Measurements from ENCODE around the gene TOPBP1.

DNA sequence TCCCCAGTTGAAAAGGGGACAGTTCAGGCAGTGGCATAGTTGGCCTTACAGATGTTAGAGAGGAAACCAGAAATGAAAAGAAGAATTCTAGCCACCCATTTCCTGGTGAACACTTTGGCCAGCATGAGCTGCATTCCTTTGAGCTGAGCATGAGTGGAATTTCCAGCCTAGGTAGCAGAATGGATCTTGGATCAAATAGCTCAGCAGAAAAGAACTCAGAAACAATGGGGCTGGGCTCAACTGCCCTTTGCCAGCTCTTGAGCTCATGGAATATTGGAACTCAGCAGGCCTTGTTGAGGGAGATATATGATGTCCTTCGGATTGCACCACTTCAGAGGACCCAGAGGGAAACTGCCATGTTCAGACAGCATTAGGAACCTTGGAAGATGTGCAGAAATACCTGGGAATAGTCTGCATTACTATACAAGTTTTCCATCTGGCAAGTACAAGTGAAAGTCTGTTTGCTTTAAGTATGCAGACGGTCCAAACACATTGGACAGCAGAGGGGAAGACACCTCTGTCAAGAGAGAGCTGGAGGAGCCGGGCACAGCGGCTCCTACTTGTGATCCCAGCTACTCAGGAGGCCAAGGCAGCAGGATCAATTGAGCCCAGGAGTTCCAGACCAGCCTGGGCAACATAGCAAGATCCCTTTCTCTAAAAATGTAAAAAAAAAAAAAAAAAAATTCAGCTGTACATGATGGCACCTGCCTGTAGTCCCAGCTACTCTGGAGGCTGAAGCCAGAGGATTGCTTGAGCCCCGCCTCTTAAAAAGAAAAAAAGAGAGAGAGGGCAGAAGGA, 91.4 kb downstream of the TOPBP1 start:
- TF ChIP-seq, protein P1, sequence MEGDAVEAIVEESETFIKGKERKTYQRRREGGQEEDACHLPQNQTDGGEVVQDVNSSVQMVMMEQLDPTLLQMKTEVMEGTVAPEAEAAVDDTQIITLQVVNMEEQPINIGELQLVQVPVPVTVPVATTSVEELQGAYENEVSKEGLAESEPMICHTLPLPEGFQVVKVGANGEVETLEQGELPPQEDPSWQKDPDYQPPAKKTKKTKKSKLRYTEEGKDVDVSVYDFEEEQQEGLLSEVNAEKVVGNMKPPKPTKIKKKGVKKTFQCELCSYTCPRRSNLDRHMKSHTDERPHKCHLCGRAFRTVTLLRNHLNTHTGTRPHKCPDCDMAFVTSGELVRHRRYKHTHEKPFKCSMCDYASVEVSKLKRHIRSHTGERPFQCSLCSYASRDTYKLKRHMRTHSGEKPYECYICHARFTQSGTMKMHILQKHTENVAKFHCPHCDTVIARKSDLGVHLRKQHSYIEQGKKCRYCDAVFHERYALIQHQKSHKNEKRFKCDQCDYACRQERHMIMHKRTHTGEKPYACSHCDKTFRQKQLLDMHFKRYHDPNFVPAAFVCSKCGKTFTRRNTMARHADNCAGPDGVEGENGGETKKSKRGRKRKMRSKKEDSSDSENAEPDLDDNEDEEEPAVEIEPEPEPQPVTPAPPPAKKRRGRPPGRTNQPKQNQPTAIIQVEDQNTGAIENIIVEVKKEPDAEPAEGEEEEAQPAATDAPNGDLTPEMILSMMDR (IDR thresholded peaks at IDR 0.05; ENCODE audit: insufficient read depth, low read length, poor library complexity, severe bottlenecking), result no peak
- TF ChIP-seq EZH2phosphoT487 (conservative IDR thresholded peaks at IDR 0.05; ENCODE audit: low read length), result no peak

Data from SU-DHL-6 (cell line).